Measurements from ENCODE around the gene FOXI3. TPM values are rescaled to one million over a fixed set of nuclear protein-coding genes. Genes with fewer than 3 reads are reported as not detected.

FOXI3 gene
- polyA plus RNA-seq: not detected
- long read RNA-seq, donor 1: 0 reads
- long read RNA-seq, donor 2: 0 reads
- long read RNA-seq, donor 3: 0 reads
- long read RNA-seq, donor 4: 0 reads
- long read RNA-seq, donor 5: 0 reads
- long read RNA-seq, donor 6: 0 reads
- long read RNA-seq, donor 7: 0 reads
- long read RNA-seq, donor 8, partial matches to known transcripts: 0 of 1 reads
- long read RNA-seq, donor 8, other reads (novel, unspliced or antisense): 0 of 1 reads
- long read RNA-seq, donor 9: 0 reads
- long read RNA-seq, donor 10: 0 reads

DNA sequence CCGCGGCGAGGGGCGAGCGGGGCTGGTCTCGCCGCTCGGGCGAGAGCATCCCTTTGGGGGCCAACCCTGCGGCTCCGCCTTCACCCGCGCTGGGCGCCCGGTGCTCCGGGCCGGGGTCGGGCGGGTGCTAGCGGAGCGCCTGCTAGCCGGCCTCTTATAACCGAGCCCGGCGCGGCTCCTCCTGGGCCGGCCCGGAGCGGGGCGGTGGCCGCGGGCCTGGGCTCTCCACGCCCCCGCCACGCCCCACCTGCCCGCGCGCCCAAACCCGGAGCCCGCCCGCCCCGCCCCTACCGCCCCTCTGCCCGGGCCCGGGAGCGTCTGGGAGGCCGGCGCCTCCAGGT lies at the start of gene FOXI3:
FOXI3 (minus strand) TSS at position 129 of the 341 bp plus-strand sequence. CDS start 158 bp downstream, outside the sequence.
- H3K4me3 ChIP-seq (ENCODE audit: low read depth in 1 of 3, low read length in 3 of 3): peak within 1 kb of the TSS in 1 of 3 donors; percentile 54
- DNase-seq: no peak
- peaks cover 7 to 53% (median 33%) of the 10 kb centered on the region in 3 donors for H3K27me3 ChIP-seq (ENCODE audit: control insufficient read depth in 3 of 3, insufficient read depth in 3 of 3, low read length in 3 of 3)
- peaks cover 0 to 2% (median 0%) of the 10 kb centered on the region in 3 donors for H3K4me1 ChIP-seq (ENCODE audit: control insufficient read depth in 3 of 3, insufficient read depth in 2 of 3, low read depth in 1 of 3, low read length in 2 of 3)
- no peaks in the 10 kb centered on the region for H3K36me3 ChIP-seq (ENCODE audit: control insufficient read depth in 3 of 3, insufficient read depth in 2 of 3, low read depth in 1 of 3, low read length in 3 of 3)
- 0 to 2% (median 1%) methylated on average over 10 to 48 of the region's 48 CpGs for WGBS, 3 donors
- no peak for FAIRE-seq
- H3K27ac ChIP-seq (ENCODE audit: low read depth in 1 of 3, low read length in 2 of 3): no peak within 1 kb of the TSS
- no peaks in the 10 kb centered on the region for H3K9me3 ChIP-seq (ENCODE audit: control insufficient read depth in 2 of 2, insufficient read depth in 1 of 2, low read depth in 1 of 2, low read length in 1 of 2)

DNA sequence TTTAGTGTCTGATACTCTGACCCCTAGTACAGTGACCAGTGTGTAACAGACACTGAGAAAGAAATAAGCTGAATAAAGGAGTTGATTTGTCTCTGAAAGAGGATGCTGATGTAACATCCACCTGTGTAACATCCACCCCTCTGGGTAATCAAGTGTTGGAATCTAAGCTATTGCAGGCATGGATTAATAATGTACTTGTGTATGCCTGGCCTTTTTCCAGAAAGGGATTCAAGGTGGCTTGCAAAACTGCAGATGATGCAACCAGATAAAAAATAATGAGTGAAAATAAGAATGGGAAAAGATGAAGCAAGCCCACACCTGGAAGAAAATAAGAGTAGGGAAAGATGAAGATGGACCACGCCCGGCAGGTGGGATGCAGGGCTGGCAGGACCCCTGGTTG lies 48.2 kb upstream of the FOXI3 start:
- Histone ChIP-seq H3K27me3 (ENCODE audit: control insufficient read depth in 3 of 3, insufficient read depth in 3 of 3, low read length in 3 of 3) (no peaks in the 10 kb centered on the region), H3K27ac (ENCODE audit: low read depth in 1 of 3, low read length in 2 of 3) (no peak overlapping the region), H3K4me1 (ENCODE audit: control insufficient read depth in 3 of 3, insufficient read depth in 2 of 3, low read depth in 1 of 3, low read length in 2 of 3) (no peaks in the 10 kb centered on the region), H3K4me3 (ENCODE audit: low read depth in 1 of 3, low read length in 3 of 3) (no peak overlapping the region), H3K9me3 (ENCODE audit: control insufficient read depth in 2 of 2, insufficient read depth in 1 of 2, low read depth in 1 of 2, low read length in 1 of 2) (peaks cover 0 to 2% of the 10 kb centered on the region in 2 donors), H3K36me3 (ENCODE audit: control insufficient read depth in 3 of 3, insufficient read depth in 2 of 3, low read depth in 1 of 3, low read length in 3 of 3) (no peaks in the 10 kb centered on the region)
- DNase-seq (no peak), FAIRE-seq (no peak)
- 88 to 98% (median 89%) methylated on average over 2 of the region's 2 CpGs for WGBS, 3 donors

DNA sequence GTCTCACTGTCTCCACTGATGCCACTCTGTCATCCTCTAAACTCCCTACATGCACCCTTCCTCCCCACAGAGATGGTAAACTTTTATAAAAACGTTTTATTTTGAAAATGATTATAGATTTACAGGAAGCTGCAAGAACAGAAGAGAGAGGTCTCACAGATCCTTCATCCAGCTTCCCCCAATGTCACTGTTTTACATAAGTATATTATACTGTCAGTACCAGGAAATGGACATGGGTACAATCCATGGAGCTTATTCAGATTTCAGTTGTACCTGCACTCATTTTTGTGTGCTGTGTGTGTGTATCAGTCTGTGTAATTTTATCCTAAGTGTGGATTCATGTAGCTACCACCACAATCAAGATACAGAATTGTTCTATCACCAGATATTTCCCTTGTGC lies 46.7 kb upstream of the FOXI3 start:
- 11 to 34% (median 22%) methylated on average over 1 of the region's 1 CpG for WGBS, 3 donors
- Histone ChIP-seq H3K4me1 (ENCODE audit: control insufficient read depth in 3 of 3, insufficient read depth in 2 of 3, low read depth in 1 of 3, low read length in 2 of 3) (no peaks in the 10 kb centered on the region), H3K36me3 (ENCODE audit: control insufficient read depth in 3 of 3, insufficient read depth in 2 of 3, low read depth in 1 of 3, low read length in 3 of 3) (no peaks in the 10 kb centered on the region), H3K27me3 (ENCODE audit: control insufficient read depth in 3 of 3, insufficient read depth in 3 of 3, low read length in 3 of 3) (no peaks in the 10 kb centered on the region), H3K9me3 (ENCODE audit: control insufficient read depth in 2 of 2, insufficient read depth in 1 of 2, low read depth in 1 of 2, low read length in 1 of 2) (peaks cover 0 to 2% of the 10 kb centered on the region in 2 donors), H3K27ac (ENCODE audit: low read depth in 1 of 3, low read length in 2 of 3) (no peak overlapping the region), H3K4me3 (ENCODE audit: low read depth in 1 of 3, low read length in 3 of 3) (no peak overlapping the region)
- DNase-seq: no peak
- no peak for FAIRE-seq

DNA sequence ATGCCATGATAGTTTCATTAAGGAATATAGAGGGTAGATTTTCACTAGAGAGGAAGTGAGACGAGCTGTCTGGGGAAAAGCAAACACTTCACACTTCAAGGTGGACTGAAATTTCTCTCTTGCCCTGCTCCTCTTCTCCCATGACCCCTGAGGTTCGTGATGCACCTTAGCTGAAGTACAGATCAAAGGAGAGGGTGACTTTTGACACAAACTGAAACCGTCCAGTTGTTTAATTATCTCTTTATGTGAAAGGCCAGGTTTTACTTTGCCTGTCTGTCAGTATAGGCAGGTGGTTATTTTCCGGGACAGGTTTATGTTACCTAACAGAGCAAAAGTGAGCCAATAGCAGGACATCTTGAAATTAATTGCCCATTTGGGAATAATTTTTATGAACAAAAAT lies 41.0 kb upstream of the FOXI3 start:
- no peak for FAIRE-seq
- peaks cover 0 to 3% (median 0%) of the 10 kb centered on the region in 3 donors for H3K27me3 ChIP-seq (ENCODE audit: control insufficient read depth in 3 of 3, insufficient read depth in 3 of 3, low read length in 3 of 3)
- DNase-seq: no peak
- 37 to 40% (median 38%) methylated on average over 4 of the region's 4 CpGs for whole genome bisulfite sequencing, 3 donors
- no peaks in the 10 kb centered on the region for H3K4me1 ChIP-seq (ENCODE audit: control insufficient read depth in 3 of 3, insufficient read depth in 2 of 3, low read depth in 1 of 3, low read length in 2 of 3)
- no peaks in the 10 kb centered on the region for H3K9me3 ChIP-seq (ENCODE audit: control insufficient read depth in 2 of 2, insufficient read depth in 1 of 2, low read depth in 1 of 2, low read length in 1 of 2)
- no peaks in the 10 kb centered on the region for H3K36me3 ChIP-seq (ENCODE audit: control insufficient read depth in 3 of 3, insufficient read depth in 2 of 3, low read depth in 1 of 3, low read length in 3 of 3)
- no peak overlapping the region for H3K4me3 ChIP-seq (ENCODE audit: low read depth in 1 of 3, low read length in 3 of 3)
- no peak overlapping the region for H3K27ac ChIP-seq (ENCODE audit: low read depth in 1 of 3, low read length in 2 of 3)

DNA sequence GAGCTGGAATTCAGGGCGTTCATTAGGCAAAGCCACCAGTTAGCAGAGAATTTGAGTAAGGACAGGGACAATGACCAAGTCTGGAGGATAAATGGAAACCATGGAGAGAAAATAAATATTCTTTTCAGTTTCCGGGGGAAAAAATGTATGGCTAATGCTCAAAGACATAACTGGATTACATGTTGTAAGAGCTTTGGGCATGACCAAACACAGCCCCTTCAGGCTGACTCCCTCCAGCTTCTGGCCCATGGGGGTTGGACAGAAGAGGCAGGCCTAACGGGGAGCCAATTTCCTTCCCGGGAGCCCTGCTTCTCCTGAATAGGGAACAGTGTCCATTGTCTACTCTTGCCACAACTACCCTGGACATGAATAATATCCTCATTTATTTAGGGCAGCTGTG lies 39.5 kb upstream of the FOXI3 start:
- DNase-seq: no peak
- FAIRE-seq: no peak
- H3K9me3 ChIP-seq (ENCODE audit: control insufficient read depth in 2 of 2, insufficient read depth in 1 of 2, low read depth in 1 of 2, low read length in 1 of 2): no peaks in the 10 kb centered on the region
- H3K4me1 ChIP-seq (ENCODE audit: control insufficient read depth in 3 of 3, insufficient read depth in 2 of 3, low read depth in 1 of 3, low read length in 2 of 3): no peaks in the 10 kb centered on the region
- no peaks in the 10 kb centered on the region for H3K36me3 ChIP-seq (ENCODE audit: control insufficient read depth in 3 of 3, insufficient read depth in 2 of 3, low read depth in 1 of 3, low read length in 3 of 3)
- peaks cover 0 to 3% (median 0%) of the 10 kb centered on the region in 3 donors for H3K27me3 ChIP-seq (ENCODE audit: control insufficient read depth in 3 of 3, insufficient read depth in 3 of 3, low read length in 3 of 3)
- H3K4me3 ChIP-seq (ENCODE audit: low read depth in 1 of 3, low read length in 3 of 3): no peak overlapping the region
- no peak overlapping the region for H3K27ac ChIP-seq (ENCODE audit: low read depth in 1 of 3, low read length in 2 of 3)
- 66 to 85% (median 72%) methylated on average over 4 of the region's 4 CpGs for WGBS, 3 donors

DNA sequence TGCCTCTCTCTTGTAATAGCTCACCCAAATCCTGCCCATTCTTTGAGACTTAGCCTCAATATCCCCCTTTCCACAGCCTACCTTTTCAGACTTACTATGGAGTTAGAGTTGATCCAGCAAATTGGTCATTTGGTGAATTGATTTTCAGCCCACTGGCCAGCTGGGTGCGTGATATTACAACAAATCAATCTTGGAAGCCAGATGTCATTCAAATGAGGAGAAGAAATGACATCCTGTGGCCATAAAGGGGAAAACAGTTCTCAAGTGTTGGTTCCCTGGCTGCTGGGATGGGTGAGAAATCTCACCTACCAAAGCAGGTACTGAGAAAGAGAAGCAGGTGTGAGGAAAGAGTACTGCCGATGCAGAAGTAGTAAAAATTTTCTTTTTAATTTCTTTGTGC lies 36.7 kb upstream of the FOXI3 start:
- 62 to 75% (median 64%) methylated on average over 2 of the region's 2 CpGs for WGBS, 3 donors
- no peak overlapping the region for H3K4me3 ChIP-seq (ENCODE audit: low read depth in 1 of 3, low read length in 3 of 3)
- no peaks in the 10 kb centered on the region for H3K36me3 ChIP-seq (ENCODE audit: control insufficient read depth in 3 of 3, insufficient read depth in 2 of 3, low read depth in 1 of 3, low read length in 3 of 3)
- no peaks in the 10 kb centered on the region for H3K9me3 ChIP-seq (ENCODE audit: control insufficient read depth in 2 of 2, insufficient read depth in 1 of 2, low read depth in 1 of 2, low read length in 1 of 2)
- no peak overlapping the region for H3K27ac ChIP-seq (ENCODE audit: low read depth in 1 of 3, low read length in 2 of 3)
- DNase-seq (no peak), FAIRE-seq (no peak)
- peaks cover 0 to 3% (median 0%) of the 10 kb centered on the region in 3 donors for H3K27me3 ChIP-seq (ENCODE audit: control insufficient read depth in 3 of 3, insufficient read depth in 3 of 3, low read length in 3 of 3)
- no peaks in the 10 kb centered on the region for H3K4me1 ChIP-seq (ENCODE audit: control insufficient read depth in 3 of 3, insufficient read depth in 2 of 3, low read depth in 1 of 3, low read length in 2 of 3)

DNA sequence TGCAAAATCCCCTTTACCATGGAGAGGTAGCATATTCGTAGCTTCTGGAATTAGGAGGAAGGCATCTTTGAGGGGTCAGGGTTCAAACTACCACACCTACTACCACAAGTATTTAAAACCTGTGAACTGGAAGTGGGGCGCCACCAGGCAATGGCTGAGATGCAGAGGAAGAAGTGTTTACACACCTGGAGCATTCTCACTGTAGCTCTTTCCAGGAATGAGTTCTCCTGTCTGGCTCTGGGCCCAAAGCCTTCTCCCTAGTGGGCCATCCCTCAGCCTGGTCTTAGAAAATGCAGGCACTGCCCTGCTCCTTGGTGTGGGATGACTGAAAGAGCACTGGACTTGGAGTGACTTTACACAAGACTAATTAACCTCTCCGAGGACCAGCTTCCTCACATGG lies 30.7 kb upstream of the FOXI3 start:
- Histone ChIP-seq H3K9me3 (ENCODE audit: control insufficient read depth in 2 of 2, insufficient read depth in 1 of 2, low read depth in 1 of 2, low read length in 1 of 2) (no peaks in the 10 kb centered on the region), H3K36me3 (ENCODE audit: control insufficient read depth in 3 of 3, insufficient read depth in 2 of 3, low read depth in 1 of 3, low read length in 3 of 3) (no peaks in the 10 kb centered on the region), H3K27ac (ENCODE audit: low read depth in 1 of 3, low read length in 2 of 3) (no peak overlapping the region), H3K4me3 (ENCODE audit: low read depth in 1 of 3, low read length in 3 of 3) (no peak overlapping the region), H3K4me1 (ENCODE audit: control insufficient read depth in 3 of 3, insufficient read depth in 2 of 3, low read depth in 1 of 3, low read length in 2 of 3) (no peaks in the 10 kb centered on the region), H3K27me3 (ENCODE audit: control insufficient read depth in 3 of 3, insufficient read depth in 3 of 3, low read length in 3 of 3) (no peaks in the 10 kb centered on the region)
- FAIRE-seq (no peak), DNase-seq (no peak)
- WGBS, 3 donors: 43 to 71% (median 48%) methylated on average over 3 of the region's 3 CpGs

DNA sequence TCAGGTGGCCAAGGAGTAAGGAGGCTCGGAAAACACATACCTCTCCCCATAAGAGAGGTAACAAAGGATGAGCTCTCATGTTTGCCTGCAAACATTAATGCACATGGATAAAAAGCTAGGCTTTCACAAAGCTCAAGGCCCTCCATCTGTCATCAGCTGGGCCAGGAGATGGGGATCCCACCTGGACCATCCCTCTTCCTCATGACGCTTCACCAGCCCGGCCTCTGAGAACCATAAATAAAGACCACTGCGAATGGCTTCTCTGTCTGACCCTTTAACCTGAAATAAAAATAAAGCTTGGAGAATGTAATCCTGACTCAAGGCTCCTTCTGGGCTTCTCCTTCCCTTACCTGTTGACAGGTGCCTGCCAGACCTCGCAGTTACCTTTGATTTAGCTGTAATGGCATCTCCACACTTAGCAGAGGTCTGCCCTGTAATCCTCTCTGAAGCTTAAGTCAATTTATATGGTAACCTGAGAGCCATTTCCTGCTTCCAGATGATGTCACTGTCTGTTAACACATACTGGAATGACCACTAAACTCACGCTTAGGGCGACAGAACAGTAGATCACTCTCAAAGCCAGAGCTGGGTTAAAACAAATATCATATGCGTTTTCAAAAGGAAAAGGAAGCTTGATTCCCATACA lies 29.3 kb upstream of the FOXI3 start:
- H3K27me3 ChIP-seq (ENCODE audit: control insufficient read depth in 3 of 3, insufficient read depth in 3 of 3, low read length in 3 of 3): no peaks in the 10 kb centered on the region
- FAIRE-seq (no peak), DNase-seq (no peak)
- no peaks in the 10 kb centered on the region for H3K9me3 ChIP-seq (ENCODE audit: control insufficient read depth in 2 of 2, insufficient read depth in 1 of 2, low read depth in 1 of 2, low read length in 1 of 2)
- H3K4me1 ChIP-seq (ENCODE audit: control insufficient read depth in 3 of 3, insufficient read depth in 2 of 3, low read depth in 1 of 3, low read length in 2 of 3): no peaks in the 10 kb centered on the region
- no peak overlapping the region for H3K4me3 ChIP-seq (ENCODE audit: low read depth in 1 of 3, low read length in 3 of 3)
- no peaks in the 10 kb centered on the region for H3K36me3 ChIP-seq (ENCODE audit: control insufficient read depth in 3 of 3, insufficient read depth in 2 of 3, low read depth in 1 of 3, low read length in 3 of 3)
- H3K27ac ChIP-seq (ENCODE audit: low read depth in 1 of 3, low read length in 2 of 3): no peak overlapping the region
- WGBS, 3 donors: 40 to 45% (median 41%) methylated on average over 8 of the region's 8 CpGs
